ENCODE data around the gene ARL17A.
"Not testable (repeated sequence)": the region's sequence is repeated elsewhere in the genome, so short reads cannot be mapped to it uniquely, and the experiment has no call there.

GRCh38 chr17:46623790-46624189 lies 44.3 kb upstream of the ARL17A start:
- not testable (repeated sequence) for TF ChIP-seq CTCF, POLR2A (IDR thresholded peaks at IDR 0.05)
